Mucosa of stomach (tissue), 1 donor: Measurements from ENCODE around the gene CEP131.

ENCODE experiments used
- H3K27me3 ChIP-seq: one replicate; pipeline ENCODE4 v1.7.0; 2013; ENCODE audit warnings: mild to moderate bottlenecking, low read length; ENCODE audit not compliant: control insufficient read depth, insufficient read depth
- H3K36me3 ChIP-seq: one replicate; pipeline ENCODE4 v1.7.0; 2013; ENCODE audit warnings: low read length; ENCODE audit not compliant: control insufficient read depth, insufficient read depth
- H3K4me1 ChIP-seq: one replicate; pipeline ENCODE4 v1.7.0; 2013; ENCODE audit warnings: mild to moderate bottlenecking, low read length; ENCODE audit not compliant: control insufficient read depth, insufficient read depth
- H3K4me3 ChIP-seq: one replicate; pipeline ENCODE4 v1.7.0; 2013; ENCODE audit warnings: low read length
- H3K9ac ChIP-seq: one replicate; pipeline ENCODE4 v1.7.0; 2013; ENCODE audit warnings: mild to moderate bottlenecking, low read length, moderate library complexity
- H3K9me3 ChIP-seq: one replicate; pipeline ENCODE4 v1.7.0; 2013; ENCODE audit warnings: mild to moderate bottlenecking, low read length, moderate library complexity; ENCODE audit not compliant: control insufficient read depth
- donor health status: Pancreatic carcinoma.

The CEP131 gene

DNA sequence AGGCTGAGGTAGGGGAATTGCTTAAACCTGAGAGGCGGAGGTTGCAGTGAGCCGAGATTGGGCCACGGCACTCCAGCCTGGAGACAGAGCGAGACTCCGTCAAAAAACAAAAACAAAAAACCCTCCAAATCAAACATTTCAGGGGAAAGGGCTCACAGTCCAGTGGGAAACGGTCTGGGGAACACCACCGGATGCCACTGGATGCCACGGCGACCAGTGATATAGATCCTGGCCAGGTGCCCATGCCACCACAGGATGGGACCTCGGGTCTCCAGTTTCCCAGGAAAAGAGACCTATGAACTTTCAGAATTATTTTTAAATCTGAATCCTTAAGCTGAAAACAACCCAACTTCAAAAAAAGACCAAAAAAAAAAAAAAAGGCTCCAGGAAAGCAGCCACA is 12.3 kb downstream of the CEP131 start:
- no peaks in the 10 kb centered on the region for H3K9me3 ChIP-seq
- no peak overlapping the region for H3K9ac ChIP-seq
- H3K4me3 ChIP-seq = no peak overlapping the region
- H3K36me3 ChIP-seq = no peaks in the 10 kb centered on the region
- no peaks in the 10 kb centered on the region for H3K27me3 ChIP-seq
- H3K4me1 ChIP-seq = no peaks in the 10 kb centered on the region

DNA sequence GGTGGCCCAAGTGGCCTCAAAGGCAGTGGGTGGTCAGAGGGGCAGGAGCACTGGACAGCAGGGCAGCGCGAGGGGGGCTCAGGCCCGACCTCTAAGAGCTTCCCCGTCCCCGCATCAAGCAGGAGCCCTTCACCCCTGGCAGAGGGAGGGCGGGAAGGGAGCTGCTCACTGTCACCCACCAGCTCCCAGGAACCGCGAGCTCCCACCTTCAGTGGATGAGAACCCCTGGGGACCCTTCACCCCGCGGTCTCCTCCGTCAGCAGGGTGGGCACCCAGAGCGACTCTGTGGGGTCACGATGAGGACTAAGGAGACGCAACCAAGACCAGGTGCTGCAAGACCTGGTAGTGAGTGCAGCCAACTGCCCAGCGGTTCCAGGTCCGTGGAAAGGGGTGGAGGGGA is 13.6 kb downstream of the CEP131 start:
- H3K27me3 ChIP-seq = no peaks in the 10 kb centered on the region
- no peak overlapping the region for H3K4me3 ChIP-seq
- no peaks in the 10 kb centered on the region for H3K36me3 ChIP-seq
- no peaks in the 10 kb centered on the region for H3K9me3 ChIP-seq
- H3K4me1 ChIP-seq = no peaks in the 10 kb centered on the region
- no peak overlapping the region for H3K9ac ChIP-seq

DNA sequence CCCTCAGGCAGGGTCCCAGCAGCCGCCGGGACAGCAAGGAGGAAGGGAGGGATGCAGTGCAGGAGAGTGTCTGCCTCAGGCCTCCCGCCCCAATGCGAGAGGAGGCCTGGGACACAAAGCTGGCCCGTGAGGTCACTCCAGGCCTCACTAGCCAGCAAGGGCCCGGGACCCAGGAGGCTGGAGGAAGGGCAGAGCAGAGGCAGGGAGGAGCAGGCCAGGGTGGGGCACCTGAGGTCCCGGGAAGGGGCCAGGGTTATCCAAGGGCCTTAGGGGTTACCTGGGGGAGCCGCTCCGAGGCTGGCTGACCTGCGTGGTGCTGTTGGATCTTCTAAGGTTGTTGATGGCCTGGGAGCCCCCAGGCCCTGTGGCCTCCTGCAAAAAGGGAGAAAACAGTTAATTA is 14.1 kb downstream of the CEP131 start:
- Histone ChIP-seq H3K4me1 (no peaks in the 10 kb centered on the region), H3K9me3 (no peaks in the 10 kb centered on the region), H3K4me3 (no peak overlapping the region), H3K27me3 (no peaks in the 10 kb centered on the region), H3K9ac (no peak overlapping the region), H3K36me3 (no peaks in the 10 kb centered on the region)

DNA sequence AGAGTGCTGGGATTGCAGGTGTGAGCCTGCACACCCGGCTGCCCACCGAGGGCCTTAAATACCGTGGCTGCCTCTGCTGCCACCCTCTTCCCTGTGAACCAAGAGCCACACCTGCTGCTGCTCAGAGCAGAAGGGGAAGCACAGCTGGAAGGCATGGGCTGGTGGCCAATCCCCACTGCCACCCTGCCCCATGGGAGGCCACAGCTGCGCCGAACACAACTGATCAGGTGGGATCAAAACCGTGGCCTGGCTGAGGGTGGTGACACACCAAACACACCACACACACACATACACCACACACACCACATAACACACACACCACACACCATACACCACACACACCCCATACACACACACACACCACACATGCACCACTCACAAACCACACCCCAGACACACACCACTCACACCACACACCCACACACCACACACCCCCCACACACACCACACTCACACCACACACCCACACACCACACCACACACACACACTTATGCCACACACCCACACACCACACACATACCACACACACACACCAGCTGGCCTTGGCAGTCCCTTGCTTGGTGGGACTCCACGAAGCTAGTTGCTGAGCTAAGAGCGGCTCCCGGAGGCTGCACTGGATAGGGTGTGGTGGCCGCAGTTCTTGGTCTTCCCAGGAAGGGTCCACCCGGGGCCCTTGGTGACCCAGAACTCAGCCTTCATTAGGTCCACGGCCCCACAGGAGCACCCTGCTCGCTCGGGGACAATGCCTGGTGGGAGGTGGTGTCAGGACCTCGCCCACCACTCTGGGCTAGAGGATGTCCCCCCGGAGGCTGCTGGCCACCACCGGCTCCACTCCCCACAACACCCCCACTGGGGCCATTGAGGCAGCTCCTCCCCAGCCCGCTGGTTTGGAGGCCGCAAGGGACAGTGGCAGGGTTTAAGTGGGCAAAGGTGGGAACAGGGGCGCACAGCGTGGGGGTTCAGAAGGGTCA is 14.9 kb downstream of the CEP131 start:
- Histone ChIP-seq H3K36me3 (no peaks in the 10 kb centered on the region), H3K4me3 (no peak overlapping the region), H3K9ac (no peak overlapping the region), H3K4me1 (no peaks in the 10 kb centered on the region), H3K9me3 (no peaks in the 10 kb centered on the region), H3K27me3 (no peaks in the 10 kb centered on the region)

DNA sequence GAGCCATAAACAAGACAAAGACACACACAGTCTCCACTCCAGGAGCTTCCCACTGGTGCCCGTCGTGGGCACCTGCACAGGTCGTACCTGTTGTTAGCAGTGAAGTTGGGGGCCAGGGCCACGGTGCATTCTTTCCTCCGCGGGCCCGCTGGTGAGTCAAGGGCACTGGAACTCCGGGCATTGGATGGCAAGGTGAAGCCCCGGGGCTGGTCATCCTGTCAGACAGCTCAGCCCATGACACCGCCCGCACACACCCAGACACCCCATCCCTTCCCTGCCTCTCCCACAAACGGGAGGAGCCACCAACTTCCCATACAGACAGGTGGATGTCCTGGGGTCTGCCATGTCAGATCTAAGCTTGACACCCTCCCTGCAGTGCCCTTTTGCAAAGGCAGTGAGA is 16.1 kb downstream of the CEP131 start:
- Histone ChIP-seq H3K27me3 (no peaks in the 10 kb centered on the region), H3K36me3 (no peaks in the 10 kb centered on the region), H3K4me1 (no peaks in the 10 kb centered on the region), H3K9ac (no peak overlapping the region), H3K9me3 (no peaks in the 10 kb centered on the region), H3K4me3 (no peak overlapping the region)

DNA sequence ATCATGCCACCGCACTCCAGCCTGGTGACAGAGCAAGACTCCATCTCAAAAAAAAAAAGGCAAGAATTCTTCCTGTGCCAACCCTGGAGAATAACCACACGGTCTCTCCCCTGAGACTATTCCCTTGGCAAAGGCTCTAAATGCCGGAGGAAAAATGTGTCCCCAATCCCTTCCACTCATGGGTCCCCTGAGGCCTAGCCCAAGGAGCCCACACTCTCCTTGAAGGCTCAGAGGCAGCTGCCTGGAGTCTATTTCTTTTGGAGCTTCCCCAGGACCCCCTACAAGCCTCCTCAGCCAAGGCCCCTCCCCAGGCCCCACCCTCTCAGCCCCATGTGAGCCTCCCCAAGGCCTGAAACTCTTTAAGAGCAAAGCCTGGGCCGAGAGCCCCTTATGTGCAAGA is 16.6 kb downstream of the CEP131 start:
- Histone ChIP-seq H3K4me3 (no peak overlapping the region), H3K9ac (no peak overlapping the region), H3K36me3 (no peaks in the 10 kb centered on the region), H3K27me3 (no peaks in the 10 kb centered on the region), H3K9me3 (no peaks in the 10 kb centered on the region), H3K4me1 (peaks cover 1% of the 10 kb centered on the region)

DNA sequence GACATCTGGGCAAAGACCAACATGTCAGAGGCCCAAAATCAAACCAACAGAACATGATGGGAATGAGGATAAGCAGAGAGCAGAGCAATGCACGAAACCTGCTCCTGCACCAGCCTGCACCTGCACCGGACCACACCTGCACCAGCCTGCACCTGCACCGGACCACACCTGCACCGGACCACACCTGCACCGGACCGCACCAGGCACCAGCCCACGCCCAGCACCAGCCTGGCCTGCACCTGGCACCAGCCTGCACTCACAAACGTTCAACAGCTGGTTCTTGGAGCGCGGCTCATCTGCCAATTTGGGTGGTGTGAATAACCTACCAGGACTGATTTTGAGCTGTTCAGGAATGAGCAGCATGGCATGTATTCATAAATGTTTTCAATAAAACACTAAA is 18.2 kb downstream of the CEP131 start:
- no peaks in the 10 kb centered on the region for H3K36me3 ChIP-seq
- H3K4me1 ChIP-seq = peaks cover 9% of the 10 kb centered on the region
- no peaks in the 10 kb centered on the region for H3K9me3 ChIP-seq
- H3K27me3 ChIP-seq = no peaks in the 10 kb centered on the region
- H3K4me3 ChIP-seq = no peak overlapping the region
- H3K9ac ChIP-seq = no peak overlapping the region

DNA sequence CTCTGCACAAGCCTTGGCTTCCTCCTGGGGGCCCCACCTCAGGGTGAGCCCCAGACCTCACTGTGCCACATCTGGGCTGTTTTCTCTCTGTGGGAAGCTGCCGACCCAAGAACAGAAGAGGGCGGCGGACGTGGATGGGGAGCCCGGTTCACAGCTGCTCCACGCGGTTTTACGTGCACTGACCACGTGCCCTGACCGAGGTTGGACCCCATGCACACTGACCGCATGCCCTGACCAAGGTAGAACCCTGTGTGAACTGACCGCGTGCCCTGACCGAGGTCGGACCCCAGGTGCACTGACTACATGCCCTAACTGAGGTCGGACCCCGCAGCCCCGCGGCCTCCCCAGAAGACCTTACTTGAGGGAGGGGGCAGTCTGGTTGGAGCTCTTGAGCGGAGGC is 19.6 kb downstream of the CEP131 start:
- Histone ChIP-seq H3K4me3 (no peak overlapping the region), H3K9me3 (no peaks in the 10 kb centered on the region), H3K4me1 (peaks cover 9% of the 10 kb centered on the region), H3K27me3 (no peaks in the 10 kb centered on the region), H3K9ac (no peak overlapping the region), H3K36me3 (no peaks in the 10 kb centered on the region)

DNA sequence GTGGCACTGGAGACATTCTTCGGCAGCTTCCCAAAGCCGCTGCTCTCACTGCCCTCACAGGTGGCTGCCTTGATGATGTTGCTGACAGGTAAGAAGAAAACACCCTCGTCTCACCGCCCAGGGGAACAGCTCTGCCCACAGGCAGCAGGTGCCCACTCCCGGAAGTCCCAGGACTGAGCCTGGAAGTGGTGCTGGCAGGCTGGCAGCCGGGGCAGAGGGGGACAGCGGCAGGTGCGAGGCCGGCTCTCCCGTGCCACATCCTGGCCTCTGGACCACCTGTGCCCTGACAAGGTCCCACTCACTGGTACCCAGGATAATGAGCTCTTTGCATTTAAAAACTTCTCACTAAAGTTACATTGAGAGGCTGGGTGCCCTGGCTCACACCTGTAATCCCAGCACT is 20.4 kb downstream of the CEP131 start:
- Histone ChIP-seq H3K4me1 (peaks cover 9% of the 10 kb centered on the region), H3K4me3 (no peak overlapping the region), H3K27me3 (no peaks in the 10 kb centered on the region), H3K9me3 (no peaks in the 10 kb centered on the region), H3K9ac (no peak overlapping the region), H3K36me3 (no peaks in the 10 kb centered on the region)

DNA sequence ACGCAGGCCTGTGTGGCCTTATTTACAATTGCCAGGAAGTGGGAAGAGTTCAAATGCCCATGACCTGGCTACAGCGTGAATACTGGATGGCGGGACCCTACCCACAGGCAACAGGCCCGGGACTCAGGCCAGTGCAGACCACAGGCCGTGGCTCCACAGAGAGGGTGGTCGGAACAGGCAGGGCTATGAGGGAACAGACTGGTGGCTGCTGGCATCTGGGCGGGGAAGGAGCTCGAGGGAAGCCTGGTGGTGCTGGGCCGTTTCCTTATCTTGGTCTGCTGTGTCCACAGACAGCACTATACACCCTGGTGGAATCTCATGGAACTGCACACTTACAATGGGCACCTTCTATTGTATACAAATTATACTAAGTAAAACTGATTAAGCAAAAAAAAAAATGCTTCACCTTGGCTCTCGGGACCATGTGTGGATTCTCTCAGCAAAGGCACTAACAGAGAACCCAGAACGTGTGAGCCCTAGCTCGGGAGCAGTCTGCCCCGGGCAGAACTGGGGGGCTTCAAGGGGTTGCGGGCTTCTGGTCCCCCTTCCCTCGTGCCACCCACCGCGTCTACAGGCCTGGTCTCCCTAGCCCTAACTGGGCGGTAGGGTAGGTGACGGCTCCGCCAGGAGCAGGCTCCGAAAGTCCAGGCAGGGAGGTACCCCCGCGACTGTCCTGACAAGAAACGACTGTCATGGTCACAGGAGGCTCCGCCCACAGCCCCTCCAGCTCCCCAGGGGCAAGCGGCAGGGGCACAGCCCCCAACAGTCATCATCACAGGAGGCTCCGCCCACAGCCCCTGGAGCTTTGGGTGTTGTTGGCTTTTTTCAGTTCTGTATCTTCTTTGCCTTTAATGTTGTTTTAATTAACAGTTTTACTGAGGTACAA is 21.8 kb downstream of the CEP131 start:
- Histone ChIP-seq H3K36me3 (no peaks in the 10 kb centered on the region), H3K4me3 (no peak overlapping the region), H3K9me3 (no peaks in the 10 kb centered on the region), H3K27me3 (no peaks in the 10 kb centered on the region), H3K4me1 (peaks cover 9% of the 10 kb centered on the region), H3K9ac (no peak overlapping the region)

DNA sequence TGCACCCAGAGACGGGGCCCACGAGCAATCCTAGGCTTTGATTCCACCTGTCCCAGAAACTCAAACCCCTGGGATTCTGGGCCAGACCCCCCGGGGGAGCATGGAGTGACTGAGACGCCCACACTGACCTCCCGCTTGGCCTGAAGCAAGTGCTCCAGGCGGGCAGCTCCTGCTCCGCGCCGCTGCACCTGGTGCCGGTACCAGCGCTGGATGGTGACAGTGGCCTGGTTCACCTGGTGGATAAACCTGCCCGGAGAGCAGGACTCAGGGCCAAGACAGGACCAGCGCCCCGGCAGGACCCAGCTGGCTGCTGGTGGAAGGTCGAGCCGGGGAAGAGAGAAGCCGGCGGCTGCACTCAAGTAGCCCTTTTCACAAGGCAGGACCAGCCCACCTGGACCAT is 22.6 kb downstream of the CEP131 start:
- Histone ChIP-seq H3K27me3 (no peaks in the 10 kb centered on the region), H3K4me1 (peaks cover 9% of the 10 kb centered on the region), H3K36me3 (no peaks in the 10 kb centered on the region), H3K9me3 (no peaks in the 10 kb centered on the region), H3K4me3 (no peak overlapping the region), H3K9ac (no peak overlapping the region)

DNA sequence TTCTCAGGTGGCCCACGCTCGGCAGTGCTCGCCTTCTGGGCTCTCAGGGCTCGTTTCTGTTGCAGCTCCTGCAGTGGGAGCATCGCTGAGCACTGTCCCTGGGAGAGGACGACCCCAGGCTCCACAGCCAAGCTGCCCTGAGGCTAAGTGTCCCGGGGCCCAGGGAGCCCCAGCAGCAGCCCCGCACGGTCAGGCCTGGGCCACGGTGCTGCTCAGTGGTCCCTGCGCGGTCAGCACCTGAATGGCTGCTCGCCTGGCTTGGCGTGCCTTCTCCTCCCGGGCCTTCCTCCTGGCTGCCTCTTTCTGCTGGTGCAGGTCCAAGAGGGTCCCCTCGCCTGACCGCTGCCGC is 23.3 kb downstream of the CEP131 start:
- H3K4me3 ChIP-seq = no peak overlapping the region
- H3K9ac ChIP-seq = no peak overlapping the region
- no peaks in the 10 kb centered on the region for H3K27me3 ChIP-seq
- no peaks in the 10 kb centered on the region for H3K9me3 ChIP-seq
- H3K4me1 ChIP-seq = peaks cover 9% of the 10 kb centered on the region
- no peaks in the 10 kb centered on the region for H3K36me3 ChIP-seq
